Measurements from ENCODE around the gene G3BP2. TPM values are rescaled to one million over a fixed set of nuclear protein-coding genes. Genes with fewer than 3 reads are reported as not detected.

G3BP2 gene
- total and polyA plus RNA-seq, 9 of the 15 experiments (the other 6 are each of a cell fraction or from before 2014, with no cell fraction given) = 25.2 to 222 (median 130) TPM

DNA sequence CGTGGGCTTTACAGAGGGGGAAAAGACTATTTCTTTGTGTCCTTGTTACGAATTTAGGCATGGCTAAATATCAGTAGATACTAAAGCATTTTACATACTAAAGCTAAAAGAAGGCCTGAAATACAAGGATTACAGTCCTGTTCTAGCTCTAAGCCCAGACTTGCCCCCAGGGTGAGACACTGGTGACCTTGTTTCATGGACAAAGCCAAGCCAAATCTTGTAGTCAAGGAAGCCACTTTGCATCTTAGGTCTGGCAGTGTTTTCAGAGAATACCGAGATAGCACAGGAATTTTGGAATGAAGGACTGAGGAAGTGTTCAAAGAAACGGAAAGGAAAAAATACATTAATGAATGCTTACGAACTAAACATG lies 733 bp upstream of the G3BP2 start (continued):
- TF ChIP-seq ATF2 (CRISPR knock-in tag; IDR thresholded peaks at IDR 0.05) (no peak), NFRKB (IDR thresholded peaks at IDR 0.05; ENCODE audit: low read depth) (0 out of 2 replicates have a peak, but pooled peaks have one; percentile 59), ZFPM2 (CRISPR knock-in tag; IDR thresholded peaks at IDR 0.05) (0 out of 2 replicates have a peak, but pooled peaks have one; percentile 46), PURB (CRISPR knock-in tag; IDR thresholded peaks at IDR 0.05; ENCODE audit: low read depth) (no peak)
- TF ChIP-seq, protein P1, sequence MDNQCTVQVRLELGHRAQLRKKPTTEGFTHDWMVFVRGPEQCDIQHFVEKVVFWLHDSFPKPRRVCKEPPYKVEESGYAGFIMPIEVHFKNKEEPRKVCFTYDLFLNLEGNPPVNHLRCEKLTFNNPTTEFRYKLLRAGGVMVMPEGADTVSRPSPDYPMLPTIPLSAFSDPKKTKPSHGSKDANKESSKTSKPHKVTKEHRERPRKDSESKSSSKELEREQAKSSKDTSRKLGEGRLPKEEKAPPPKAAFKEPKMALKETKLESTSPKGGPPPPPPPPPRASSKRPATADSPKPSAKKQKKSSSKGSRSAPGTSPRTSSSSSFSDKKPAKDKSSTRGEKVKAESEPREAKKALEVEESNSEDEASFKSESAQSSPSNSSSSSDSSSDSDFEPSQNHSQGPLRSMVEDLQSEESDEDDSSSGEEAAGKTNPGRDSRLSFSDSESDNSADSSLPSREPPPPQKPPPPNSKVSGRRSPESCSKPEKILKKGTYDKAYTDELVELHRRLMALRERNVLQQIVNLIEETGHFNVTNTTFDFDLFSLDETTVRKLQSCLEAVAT (IDR thresholded peaks at IDR 0.05) = 0 out of 4 replicates have a peak, but pooled peaks of 1 of the 2 experiments have one; percentile 29

- Histone ChIP-seq H3K4me1 (replicated peaks in 1 of 2; ENCODE audit: control insufficient read depth in 2 of 2, insufficient read depth in 2 of 2, low read length in 2 of 2) (peaks cover 0 to 37% of the 10 kb centered on the region in 2 experiments; a peak in 4 of 5 replicates), H3K9me3 (replicated peaks; ENCODE audit: control insufficient read depth, insufficient read depth, low read depth, low read length) (no peaks in the 10 kb centered on the region), H3K79me2 (ENCODE audit: control insufficient read depth, insufficient read depth, low read length) (peaks cover 64% of the 10 kb centered on the region), H3K27me3 (ENCODE audit: control insufficient read depth in 2 of 2, insufficient read depth in 2 of 2, low read length in 2 of 2) (no peaks in the 10 kb centered on the region), H3K9ac (ENCODE audit: insufficient read depth in 1 of 2, low read depth in 2 of 2, low read length in 2 of 2) (peak overlapping the region; percentile 96 to 99), H3K27ac (ENCODE audit: extremely low read depth, low read depth, low read length) (peak overlapping the region; percentile 95), H4K20me1 (replicated peaks; ENCODE audit: control insufficient read depth, insufficient read depth, low read length) (peaks cover 49% of the 10 kb centered on the region), H2AFZ (ENCODE audit: low read depth, low read length) (peak overlapping the region; percentile 71), H3K4me3 (peak overlapping the region; percentile 94), H3K4me2 (ENCODE audit: insufficient read depth, low read length) (peak overlapping the region; percentile 96), H3K9me1 (ENCODE audit: control insufficient read depth, insufficient read depth, low read length) (peaks cover 6% of the 10 kb centered on the region), H3K36me3 (ENCODE audit: control insufficient read depth, insufficient read depth, low read length) (peaks cover 19% of the 10 kb centered on the region)
- POLR2A ChIA-PET = interaction anchor here (1.5 to 2.1 kb wide), 2 partner anchors 50 to 52 kb away, joined by 5 to 6 read pairs; partner anchors contain the start of gene USO1
- FAIRE-seq (no peak), ATAC-seq (peak; percentile 40), DNase-seq (ENCODE audit: extremely low read depth in 1 of 4, low spot score in 3 of 4) (peak; percentile 56 to 78 (median 60))
- WGBS (ENCODE audit: insufficient coverage, low coverage, missing lambda C conversion rate) = 1% methylated on average over 44 of the region's 44 CpGs
- intact Hi-C loops (cut with micrococcal nuclease) = loop anchor here (1.0 to 2.0 kb wide), 2 partner anchors 52 to 158 kb away; partner anchors contain the start of genes RCHY1, THAP6 and USO1
- in situ Hi-C loops (cut with MboI) = no loop called here
- CTCF ChIA-PET (ENCODE audit: low intra/inter-chr PET ratio) = no interaction called here
- no TSS peak for BruUV-seq (replicated peaks)
- peak; percentile 27 for TF ChIP-seq TAF1 (IDR thresholded peaks at IDR 0.05; ENCODE audit: control insufficient read depth, extremely low read depth, insufficient read depth, low read length, severe bottlenecking)
- TF ChIP-seq, protein P2, sequence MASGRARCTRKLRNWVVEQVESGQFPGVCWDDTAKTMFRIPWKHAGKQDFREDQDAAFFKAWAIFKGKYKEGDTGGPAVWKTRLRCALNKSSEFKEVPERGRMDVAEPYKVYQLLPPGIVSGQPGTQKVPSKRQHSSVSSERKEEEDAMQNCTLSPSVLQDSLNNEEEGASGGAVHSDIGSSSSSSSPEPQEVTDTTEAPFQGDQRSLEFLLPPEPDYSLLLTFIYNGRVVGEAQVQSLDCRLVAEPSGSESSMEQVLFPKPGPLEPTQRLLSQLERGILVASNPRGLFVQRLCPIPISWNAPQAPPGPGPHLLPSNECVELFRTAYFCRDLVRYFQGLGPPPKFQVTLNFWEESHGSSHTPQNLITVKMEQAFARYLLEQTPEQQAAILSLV (tag; IDR thresholded peaks at IDR 0.05) = no peak
- no peak; the same call in 1 of the 2 replicates for TF ChIP-seq CXXC5 (CRISPR knock-in tag; IDR thresholded peaks at IDR 0.05)
- TF ChIP-seq ELF2 (CRISPR knock-in tag; IDR thresholded peaks at IDR 0.05) = no peak
- TF ChIP-seq ARID4B (CRISPR knock-in tag; IDR thresholded peaks at IDR 0.05) = peak; percentile 72
- TF ChIP-seq MCM5 (IDR thresholded peaks at IDR 0.05; ENCODE audit: low read depth) = no peak
- TF ChIP-seq NFE2 (IDR thresholded peaks at IDR 0.05; ENCODE audit: low read depth) = no peak
Observed at GRCh38 chr4:75672461-75673026, 667 bp downstream of the G3BP2 start.

All from K562 (cell line).